Adrenal gland (tissue), 5 donors: ENCODE data around the gene ELOB.

Experiments used
- CTCF ChIP-seq, 6 experiments: fragments of 450-650 bp in 4 of 6; fragments of 200-600 bp in 2 of 6; sonication (generic) in 1 of 6; IDR thresholded peaks; 1 replicate in 5 of 6; 2 replicates in 1 of 6; pipeline versions ENCODE4 v1.5.1 to v1.8.0; 2016 to 2021; ENCODE audit warnings: antibody characterized with exemption in 6 of 6, mild to moderate bottlenecking in 2 of 6, moderate library complexity in 1 of 6
- POLR2A ChIP-seq, 2 donors: fragments of 450-650 bp; IDR thresholded peaks; one replicate each; pipeline ENCODE4 v1.6.1; 2017; ENCODE audit warnings: antibody characterized with exemption in 2 of 2, mild to moderate bottlenecking in 2 of 2, moderate library complexity in 1 of 2
- donor health status: DM: no; HTN: no; CAD: no.

- no peak for TF ChIP-seq CTCF (IDR thresholded peaks at IDR 0.05)
- no peak for TF ChIP-seq POLR2A (IDR thresholded peaks at IDR 0.05)
Observed at GRCh38 chr16:2787406-2787805, 10.3 kb upstream of the ELOB start, which contains the start of gene PRSS33.
